Fibroblast of villous mesenchyme (primary cell): Measurements from ENCODE around the gene ZNF584. TPM values are rescaled to one million over a fixed set of nuclear protein-coding genes. Genes with fewer than 3 reads are reported as not detected.

Experiments
- DNase-seq: peaks from one replicate; pipeline ENCODE4 v3.0.0-alpha.2; 2010; ENCODE audit warnings: low read depth
- H3K4me3 ChIP-seq: 2 replicates; pipeline ENCODE4 v1.5.1; 2011; ENCODE audit warnings: low read depth, mild to moderate bottlenecking, low read length
- total RNA-seq: library from RNA; depleted of rRNA; stranded (reverse); fragments of >200 nt; gene quantifications from 2 replicates; pipeline ENCODE4 v1.2.3, GENCODE V29; 2012
- TF ChIP-seq, protein P1 (sequence below): IDR thresholded peaks from 2 replicates; pipeline ENCODE4 v1.5.1; 2012; ENCODE audit warnings: low read depth, mild to moderate bottlenecking, low read length; ENCODE audit not compliant: insufficient read depth

The ZNF584 gene
- total RNA-seq = 18.4 and 26.3 TPM in 2 replicates

DNA sequence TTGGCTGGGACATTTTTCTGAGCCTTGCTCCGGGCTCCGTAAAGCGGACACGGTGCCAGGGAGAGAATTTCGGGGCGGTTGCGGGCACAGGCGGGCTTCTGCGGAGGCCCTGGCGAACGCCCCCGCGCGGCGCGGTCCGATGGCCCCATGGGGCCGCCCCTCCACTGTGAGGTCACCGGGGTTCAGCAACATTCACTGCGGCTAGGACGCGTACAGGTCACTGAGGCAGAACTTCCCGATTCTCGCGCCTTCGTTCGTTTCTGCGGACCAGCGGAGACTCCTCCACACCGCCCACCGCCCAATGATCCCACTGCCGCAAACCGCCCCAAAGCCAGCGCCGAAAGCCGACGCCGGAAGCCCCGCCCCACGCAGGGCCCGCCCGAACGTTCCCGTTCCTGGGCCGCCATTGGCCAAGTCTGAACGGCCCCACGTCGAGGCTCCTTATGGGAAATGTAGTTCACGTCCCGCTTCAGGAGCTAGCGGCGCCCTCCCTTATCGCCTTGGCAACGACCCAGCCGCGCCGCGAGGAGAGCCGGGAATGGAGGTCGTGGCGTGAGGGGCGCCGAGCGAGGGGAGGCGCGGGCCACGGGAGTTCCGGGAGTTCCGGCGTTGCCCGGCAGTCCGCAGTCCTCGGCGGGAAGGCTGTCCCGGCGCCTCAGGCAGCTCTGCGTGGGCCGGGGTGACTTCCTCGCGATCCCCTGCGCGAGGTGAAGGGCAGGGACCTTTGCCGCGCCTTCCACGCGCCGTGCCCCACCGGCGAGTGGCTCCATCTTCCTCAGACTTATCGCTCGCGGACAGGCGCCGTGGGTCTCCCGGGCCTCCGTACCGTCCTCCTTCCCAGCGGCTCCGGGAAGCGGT lies at the start of gene ZNF584:
Gene ZNF584, plus strand, starts transcription at position 498 of the 858 bp plus-strand sequence. CDS start 499 bp downstream, outside the sequence.
- TF ChIP-seq, protein P1, sequence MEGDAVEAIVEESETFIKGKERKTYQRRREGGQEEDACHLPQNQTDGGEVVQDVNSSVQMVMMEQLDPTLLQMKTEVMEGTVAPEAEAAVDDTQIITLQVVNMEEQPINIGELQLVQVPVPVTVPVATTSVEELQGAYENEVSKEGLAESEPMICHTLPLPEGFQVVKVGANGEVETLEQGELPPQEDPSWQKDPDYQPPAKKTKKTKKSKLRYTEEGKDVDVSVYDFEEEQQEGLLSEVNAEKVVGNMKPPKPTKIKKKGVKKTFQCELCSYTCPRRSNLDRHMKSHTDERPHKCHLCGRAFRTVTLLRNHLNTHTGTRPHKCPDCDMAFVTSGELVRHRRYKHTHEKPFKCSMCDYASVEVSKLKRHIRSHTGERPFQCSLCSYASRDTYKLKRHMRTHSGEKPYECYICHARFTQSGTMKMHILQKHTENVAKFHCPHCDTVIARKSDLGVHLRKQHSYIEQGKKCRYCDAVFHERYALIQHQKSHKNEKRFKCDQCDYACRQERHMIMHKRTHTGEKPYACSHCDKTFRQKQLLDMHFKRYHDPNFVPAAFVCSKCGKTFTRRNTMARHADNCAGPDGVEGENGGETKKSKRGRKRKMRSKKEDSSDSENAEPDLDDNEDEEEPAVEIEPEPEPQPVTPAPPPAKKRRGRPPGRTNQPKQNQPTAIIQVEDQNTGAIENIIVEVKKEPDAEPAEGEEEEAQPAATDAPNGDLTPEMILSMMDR = peak; percentile 13
- DNase-seq = peak; percentile 94
- H3K4me3 ChIP-seq = peak within 1 kb of the TSS; percentile 93

DNA sequence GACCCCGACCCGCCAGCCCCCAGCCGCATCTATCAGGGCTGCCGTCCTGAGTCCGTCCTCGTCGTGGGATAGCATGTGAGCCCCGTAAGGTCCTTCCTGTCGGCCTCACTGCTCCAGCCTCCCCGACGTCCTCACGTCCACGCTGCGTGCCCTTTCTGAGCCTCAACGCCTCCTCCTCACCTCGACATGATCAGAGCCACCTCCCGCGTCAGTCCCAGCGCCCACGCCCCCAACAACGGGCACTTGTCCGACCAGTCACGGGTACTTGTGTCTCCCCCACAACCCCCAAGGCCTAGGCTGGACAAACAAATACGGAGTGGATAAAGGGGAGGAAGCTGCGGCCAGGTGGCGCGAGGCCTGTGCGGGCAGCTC lies 46.6 kb upstream of the ZNF584 start:
- H3K4me3 ChIP-seq = peak overlapping the region; percentile 75
- TF ChIP-seq, protein P1 = peak; percentile 8
- no peak for DNase-seq

DNA sequence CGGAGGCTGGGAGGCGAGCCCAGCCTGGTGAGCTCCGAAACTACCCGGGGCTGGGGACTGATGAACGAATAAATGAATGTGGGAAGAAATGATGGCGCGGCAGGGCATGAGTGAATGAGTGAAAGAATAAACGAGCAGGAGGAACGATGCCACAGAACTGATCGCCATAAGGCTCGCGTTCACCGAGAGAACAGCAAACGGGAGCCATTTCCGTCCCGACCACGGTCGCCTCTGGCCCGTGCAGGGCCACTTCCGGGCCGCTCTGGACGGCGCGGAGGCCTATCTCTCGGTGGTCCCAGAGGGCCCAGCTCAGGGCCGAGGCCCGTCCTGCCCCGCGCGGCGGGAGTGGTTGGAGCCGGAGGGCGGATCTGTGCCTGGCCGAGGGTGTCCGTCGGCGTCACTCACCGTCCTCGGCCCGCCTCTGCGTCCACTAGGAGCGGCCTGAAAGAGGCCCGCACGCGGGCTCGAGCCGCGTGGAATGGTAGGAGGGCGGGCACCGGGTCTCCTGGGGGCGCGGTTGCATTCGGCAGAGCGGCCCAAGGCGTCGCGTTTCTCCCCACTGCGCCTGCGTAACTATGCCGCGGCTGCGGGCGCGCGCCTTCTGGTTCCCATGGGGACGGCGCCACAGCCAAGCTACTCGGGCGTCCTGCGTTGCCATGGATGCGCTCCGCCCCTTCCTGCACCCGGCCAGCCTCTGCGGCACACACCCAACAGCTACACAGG lies 46.0 kb upstream of the ZNF584 start, which contains the start of gene ZNF497:
Gene ZNF497, minus strand, starts transcription at position 480 of the 723 bp plus-strand sequence. CDS start 5,116 bp downstream, outside the sequence.
- peak within 1 kb of the TSS; percentile 75 for H3K4me3 ChIP-seq
- peak; percentile 97 for DNase-seq
- TF ChIP-seq, protein P1 = peak; percentile 0

DNA sequence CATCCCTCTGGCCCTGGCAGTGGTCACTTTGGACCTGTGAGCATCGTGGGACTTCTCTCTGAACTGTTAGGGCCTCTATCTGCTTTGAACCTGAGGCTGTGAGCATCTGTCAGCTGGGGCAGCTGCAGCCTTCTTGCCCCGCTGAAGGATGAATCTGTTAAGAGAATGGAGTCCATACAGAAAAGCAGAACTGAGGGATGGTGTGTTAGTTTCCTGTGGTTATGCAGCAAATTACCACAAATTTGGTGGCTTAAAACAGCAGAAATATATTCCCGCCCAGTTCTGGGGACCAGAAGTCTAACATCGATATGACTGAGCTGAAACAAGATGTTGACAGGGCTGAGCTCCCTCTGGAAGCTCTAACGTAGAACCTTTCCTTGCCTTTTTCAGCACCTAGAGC lies 44.3 kb upstream of the ZNF584 start:
- TF ChIP-seq, protein P1 = no peak
- DNase-seq = no peak
- H3K4me3 ChIP-seq = no peak overlapping the region

DNA sequence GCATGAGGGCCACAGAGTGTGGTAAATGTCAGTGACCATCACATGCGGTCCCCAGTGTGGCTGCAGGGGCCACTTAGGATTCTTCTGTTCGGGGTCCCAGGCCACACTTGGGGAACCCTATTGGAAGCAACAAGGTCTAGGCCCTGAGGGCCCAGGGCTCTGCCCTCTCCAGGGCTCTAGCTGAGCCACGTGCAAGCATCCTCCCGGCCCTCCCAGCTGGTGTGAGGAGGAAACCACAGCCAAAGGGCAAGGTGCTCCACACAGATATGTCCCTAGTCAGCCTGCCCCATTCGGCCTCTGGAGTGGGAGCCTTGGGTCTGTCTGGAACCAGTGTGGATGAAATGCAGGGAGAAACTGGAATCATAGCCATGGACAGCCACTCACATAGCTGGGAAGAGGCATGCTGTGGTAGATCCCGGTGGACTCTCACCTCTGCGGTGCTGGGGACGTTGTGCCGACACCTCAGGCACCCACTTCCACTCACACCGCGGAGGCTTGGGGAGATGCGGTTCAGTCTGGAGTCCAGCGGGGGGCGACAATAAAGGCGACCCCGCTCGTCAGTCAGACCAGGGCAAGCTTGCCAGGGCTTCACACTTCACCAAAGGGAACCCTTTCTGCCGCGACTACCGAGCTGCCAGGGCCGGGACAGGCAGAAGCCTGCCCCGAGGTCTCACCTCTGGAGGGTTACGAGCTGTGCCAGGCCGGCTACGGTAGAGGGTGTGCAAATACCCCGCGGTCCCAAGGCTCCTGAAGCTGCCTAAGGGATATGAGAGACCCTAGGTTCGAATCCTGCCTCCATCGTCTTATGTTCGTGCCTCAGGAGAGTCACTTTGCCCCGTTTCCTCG lies 41.6 kb upstream of the ZNF584 start:
- TF ChIP-seq, protein P1 = no peak
- H3K4me3 ChIP-seq = no peak overlapping the region
- no peak for DNase-seq
